Effector memory CD4-positive, alpha-beta T cell (primary cell): Measurements from ENCODE around the gene BTK.
A peak's percentile ranks its signal among the peaks of the same experiment; 100 is the strongest.

Experiments used
- DNase-seq, 3 donors: peaks; one replicate each; pipeline ENCODE4 v3.0.0-alpha.2; 2020
- H3K27ac ChIP-seq: 2 replicates; pipeline ENCODE4 v1.7.0; 2013; ENCODE audit warnings: mild to moderate bottlenecking, low read length, moderate library complexity; ENCODE audit not compliant: insufficient read depth, poor library complexity, severe bottlenecking
- H3K27me3 ChIP-seq: replicated peaks from 2 replicates; pipeline ENCODE4 v1.7.0; 2013; ENCODE audit warnings: mild to moderate bottlenecking, low read length; ENCODE audit not compliant: insufficient read depth, control insufficient read depth, poor library complexity, severe bottlenecking
- H3K36me3 ChIP-seq: 2 replicates; pipeline ENCODE4 v1.7.0; 2013; ENCODE audit warnings: mild to moderate bottlenecking, low read length, moderate library complexity; ENCODE audit not compliant: control insufficient read depth, insufficient read depth
- H3K4me1 ChIP-seq: 2 replicates; pipeline ENCODE4 v1.7.0; 2013; ENCODE audit warnings: low read length, mild to moderate bottlenecking; ENCODE audit not compliant: control insufficient read depth, insufficient read depth, poor library complexity, severe bottlenecking
- H3K4me3 ChIP-seq: 2 replicates; pipeline ENCODE4 v1.7.0; 2013; ENCODE audit warnings: low read length, low read depth, mild to moderate bottlenecking; ENCODE audit not compliant: insufficient read depth, poor library complexity, severe bottlenecking
- H3K9me3 ChIP-seq: 2 replicates; pipeline ENCODE4 v1.7.0; 2013; ENCODE audit warnings: mild to moderate bottlenecking, low read length, moderate library complexity; ENCODE audit not compliant: control insufficient read depth
- total RNA-seq, 3 donors: gene quantifications; one replicate each; lab custom pipeline; 2026; lab: John Stamatoyannopoulos, UW

Gene BTK
- 0 to 2.7 (median 0.35) reads per million in 3 donors for total RNA-seq

DNA sequence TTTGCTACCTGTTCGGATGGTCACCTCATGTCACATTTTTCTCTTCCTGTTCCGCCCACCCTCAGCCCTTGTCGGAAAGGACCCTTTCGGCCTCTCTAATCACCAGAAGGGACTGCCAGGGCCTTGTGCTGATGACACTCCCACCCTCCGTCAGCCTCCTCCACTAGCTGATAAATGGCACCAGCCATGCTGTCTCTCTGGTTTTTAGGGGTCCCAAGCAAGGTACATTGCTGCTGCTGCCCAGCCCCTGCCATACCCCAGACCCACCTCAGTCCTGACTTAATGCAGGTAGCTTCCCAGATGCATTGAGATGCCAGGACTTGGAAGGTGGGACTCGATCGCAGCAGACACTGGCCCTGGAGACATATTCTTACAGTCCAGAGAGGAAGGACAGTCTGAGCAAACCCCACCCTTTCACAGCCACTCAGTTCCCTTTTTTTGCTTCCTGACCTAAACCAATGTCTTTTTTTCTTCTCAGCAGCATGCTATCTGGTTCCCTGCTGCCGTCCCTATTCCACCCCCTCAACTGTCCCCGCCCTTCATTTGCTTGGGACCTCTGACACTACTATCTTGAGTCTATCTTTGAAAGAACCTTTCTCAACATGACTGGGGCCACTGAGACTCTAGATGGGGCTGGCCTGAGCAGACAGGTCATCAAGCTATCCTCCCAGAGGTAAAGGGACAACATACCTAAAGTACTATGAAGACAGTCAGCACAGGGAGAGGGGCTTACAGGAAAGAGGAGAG is at the start of gene BTK:
TSS of gene BTK (minus strand) at position 397 of the 747 bp plus-strand sequence. CDS start 10,907 bp downstream, outside the sequence.
- H3K36me3 ChIP-seq, result no peaks in the 10 kb centered on the region
- H3K9me3 ChIP-seq, result no peaks in the 10 kb centered on the region
- H3K27me3 ChIP-seq, result no peaks in the 10 kb centered on the region
- H3K4me3 ChIP-seq, result no peak within 1 kb of the TSS
- H3K4me1 ChIP-seq, result no peaks in the 10 kb centered on the region
- no peak within 1 kb of the TSS for H3K27ac ChIP-seq
- no peak for DNase-seq

- no peaks in the 10 kb centered on the region for H3K9me3 ChIP-seq
- no peak overlapping the region for H3K27ac ChIP-seq
- no peak overlapping the region for H3K4me3 ChIP-seq
- H3K36me3 ChIP-seq, result no peaks in the 10 kb centered on the region
- no peaks in the 10 kb centered on the region for H3K27me3 ChIP-seq
- no peaks in the 10 kb centered on the region for H3K4me1 ChIP-seq
- no peak for DNase-seq
Observed at GRCh38 chrX:101430457-101431078, 44.6 kb upstream of the BTK start.

DNA sequence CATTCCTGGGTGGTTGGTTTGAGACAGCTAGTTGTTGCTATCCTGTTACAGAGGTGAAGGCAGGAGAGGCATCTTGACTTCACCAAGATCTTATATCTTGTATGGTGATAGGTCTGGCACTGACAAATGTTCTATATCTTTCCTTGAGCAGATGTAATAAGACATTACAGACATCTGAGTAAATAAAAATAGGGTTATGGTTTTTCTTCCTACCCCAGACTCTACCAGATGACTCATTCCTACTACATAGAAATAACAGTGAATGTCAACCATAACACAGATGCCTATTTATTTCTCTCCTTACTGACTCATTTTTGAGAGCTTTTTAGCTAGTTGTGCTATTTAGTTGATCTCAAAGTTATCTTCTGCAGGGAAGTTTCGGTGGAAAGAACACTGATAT is 43.9 kb upstream of the BTK start:
- DNase-seq, result no peak
- no peaks in the 10 kb centered on the region for H3K9me3 ChIP-seq
- H3K27ac ChIP-seq, result no peak overlapping the region
- no peaks in the 10 kb centered on the region for H3K27me3 ChIP-seq
- no peaks in the 10 kb centered on the region for H3K36me3 ChIP-seq
- no peak overlapping the region for H3K4me3 ChIP-seq
- no peaks in the 10 kb centered on the region for H3K4me1 ChIP-seq

DNA sequence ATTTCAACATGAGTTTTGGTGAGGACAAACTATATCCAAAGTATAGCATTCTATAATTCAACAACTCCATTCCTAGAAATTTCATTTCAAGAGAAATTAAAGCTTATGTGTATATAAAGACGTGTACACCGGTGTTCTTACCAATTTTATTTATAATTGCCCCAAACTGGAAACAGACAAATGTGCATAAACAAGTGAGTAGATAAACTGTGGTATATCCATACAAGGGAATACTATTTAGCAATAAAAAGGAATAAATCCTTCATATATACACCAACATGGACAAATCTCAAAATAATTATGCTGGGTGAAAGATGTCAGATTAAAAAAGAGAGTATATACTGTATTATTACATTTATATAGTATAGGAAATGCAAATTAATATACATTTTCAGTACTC is 42.0 kb upstream of the BTK start:
- H3K36me3 ChIP-seq, result no peaks in the 10 kb centered on the region
- no peaks in the 10 kb centered on the region for H3K27me3 ChIP-seq
- no peaks in the 10 kb centered on the region for H3K4me1 ChIP-seq
- H3K27ac ChIP-seq, result no peak overlapping the region
- no peak overlapping the region for H3K4me3 ChIP-seq
- no peaks in the 10 kb centered on the region for H3K9me3 ChIP-seq
- DNase-seq, result no peak

GRCh38 chrX:101419489-101419888 is 33.5 kb upstream of the BTK start:
- Histone ChIP-seq H3K27me3 (no peaks in the 10 kb centered on the region), H3K4me3 (no peak overlapping the region), H3K36me3 (no peaks in the 10 kb centered on the region), H3K27ac (no peak overlapping the region), H3K9me3 (no peaks in the 10 kb centered on the region), H3K4me1 (no peaks in the 10 kb centered on the region)
- no peak for DNase-seq

DNA sequence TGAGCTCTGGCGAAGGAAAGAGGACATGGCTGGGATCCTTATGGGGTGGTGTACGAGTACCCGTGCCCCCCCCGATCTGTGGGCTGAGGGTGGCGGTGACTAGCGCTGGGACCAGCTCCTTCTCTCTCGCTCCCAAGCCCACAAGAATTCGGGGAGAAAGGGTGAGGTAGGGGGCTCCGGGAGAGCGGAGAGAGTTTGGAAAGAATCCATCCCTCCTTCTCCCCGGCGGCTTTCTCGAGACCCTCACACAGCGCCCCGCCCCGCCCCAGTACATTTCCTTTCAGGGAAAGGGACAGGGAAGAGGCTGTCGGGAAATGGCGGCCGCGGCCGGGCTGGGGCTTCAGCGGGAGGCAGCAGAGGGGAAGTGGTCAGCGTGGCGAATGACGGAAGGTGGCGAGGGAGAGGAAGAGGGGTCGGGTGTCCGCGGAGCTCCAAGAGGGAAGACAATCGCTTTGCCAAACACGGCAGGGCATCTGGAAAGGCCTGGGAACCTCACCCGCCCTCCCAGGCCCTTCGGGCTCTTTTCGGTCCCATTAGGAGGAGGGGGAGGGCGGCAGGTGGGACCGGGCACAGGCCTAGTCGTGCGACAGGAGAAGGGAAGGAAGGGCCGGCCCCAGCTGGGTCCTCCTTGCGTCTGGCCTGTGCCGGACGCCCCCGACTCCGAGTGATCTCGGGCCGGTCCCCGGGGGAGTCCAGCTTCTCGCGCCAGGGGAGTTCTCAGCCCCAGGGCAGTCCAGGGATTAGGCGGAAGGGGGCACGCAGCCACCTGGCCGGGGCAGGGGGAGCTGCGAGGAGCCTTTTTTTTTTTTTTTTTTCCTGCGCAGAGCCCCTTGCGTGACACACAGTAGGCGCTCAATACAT is 32.2 kb upstream of the BTK start:
- DNase-seq, result peak in 2 of 3 donors; percentile 3 to 30
- Histone ChIP-seq H3K36me3 (no peaks in the 10 kb centered on the region), H3K27me3 (no peaks in the 10 kb centered on the region), H3K27ac (peak overlapping the region; percentile 60), H3K4me3 (peak overlapping the region; percentile 61), H3K9me3 (no peaks in the 10 kb centered on the region), H3K4me1 (no peaks in the 10 kb centered on the region)

GRCh38 chrX:101417190-101417589 is 31.2 kb upstream of the BTK start:
- Histone ChIP-seq H3K4me3 (no peak overlapping the region), H3K4me1 (no peaks in the 10 kb centered on the region), H3K27ac (no peak overlapping the region), H3K27me3 (no peaks in the 10 kb centered on the region), H3K9me3 (no peaks in the 10 kb centered on the region), H3K36me3 (no peaks in the 10 kb centered on the region)
- DNase-seq, result no peak

GRCh38 chrX:101416691-101417090 is 30.7 kb upstream of the BTK start:
- DNase-seq, result no peak

GRCh38 chrX:101415180-101416145 is 29.5 kb upstream of the BTK start:
- Histone ChIP-seq H3K27ac (peak overlapping the region; percentile 27), H3K4me3 (no peak overlapping the region), H3K27me3 (no peaks in the 10 kb centered on the region), H3K9me3 (no peaks in the 10 kb centered on the region), H3K36me3 (no peaks in the 10 kb centered on the region), H3K4me1 (no peaks in the 10 kb centered on the region)
- peak in 1 of 3 donors; percentile 25 for DNase-seq

More at GRCh38 chrX:101416691-101417090, 30.7 kb upstream of the BTK start:
- no peaks in the 10 kb centered on the region for H3K27me3 ChIP-seq
- no peaks in the 10 kb centered on the region for H3K4me1 ChIP-seq
- no peak overlapping the region for H3K27ac ChIP-seq
- H3K4me3 ChIP-seq, result no peak overlapping the region
- no peaks in the 10 kb centered on the region for H3K36me3 ChIP-seq
- H3K9me3 ChIP-seq, result no peaks in the 10 kb centered on the region
